ENCODE measurements around the gene CTSG.

GRCh38 chr14:24563505-24563904, 12.5 kb downstream of the CTSG start:
- no peak for TF ChIP-seq ZNF274 (IDR thresholded peaks at IDR 0.05; ENCODE audit: low read depth, low read length)
- TF ChIP-seq YY1 (IDR thresholded peaks at IDR 0.05; ENCODE audit: insufficient read depth, insufficient read length), result no peak
